Body of pancreas (tissue), 4 donors: Measurements from ENCODE around the gene DLGAP1.

Experiments
- POLR2A ChIP-seq, 3 donors: fragments of 450-650 bp; IDR thresholded peaks; one replicate each; pipeline ENCODE4 v1.6.1; 2016; ENCODE audit warnings: antibody characterized with exemption in 3 of 3, mild to moderate bottlenecking in 2 of 3
- TF ChIP-seq, protein P1 (sequence below), 7 experiments: fragments of 450-650 bp in 4 of 7; fragments of 200-600 bp in 3 of 7; sonication (generic) in 3 of 7; IDR thresholded peaks; one replicate each; pipeline ENCODE4 v1.5.1; 2016 to 2019; ENCODE audit warnings: antibody characterized with exemption in 7 of 7

DNA sequence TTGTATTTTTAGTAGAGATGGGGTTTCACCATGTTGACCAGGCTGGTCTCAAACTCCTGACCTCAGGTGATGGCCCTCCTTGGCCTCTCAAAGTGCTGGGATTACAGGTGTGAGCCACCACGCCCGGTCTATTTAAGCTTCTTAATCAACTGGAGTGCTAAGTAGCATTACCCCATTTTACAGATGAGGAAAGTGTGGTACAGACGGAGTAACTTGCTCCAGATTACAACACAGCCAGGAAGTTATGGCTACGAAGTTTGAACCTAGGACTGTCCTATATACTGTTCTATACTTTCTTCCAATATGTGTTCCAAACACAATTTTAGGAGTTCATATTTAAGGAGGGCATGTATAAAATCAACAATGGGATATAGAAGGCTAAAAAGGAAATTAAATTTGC lies 807.5 kb downstream of the DLGAP1 start:
- no peak for TF ChIP-seq POLR2A (IDR thresholded peaks at IDR 0.05)
- TF ChIP-seq, protein P1, sequence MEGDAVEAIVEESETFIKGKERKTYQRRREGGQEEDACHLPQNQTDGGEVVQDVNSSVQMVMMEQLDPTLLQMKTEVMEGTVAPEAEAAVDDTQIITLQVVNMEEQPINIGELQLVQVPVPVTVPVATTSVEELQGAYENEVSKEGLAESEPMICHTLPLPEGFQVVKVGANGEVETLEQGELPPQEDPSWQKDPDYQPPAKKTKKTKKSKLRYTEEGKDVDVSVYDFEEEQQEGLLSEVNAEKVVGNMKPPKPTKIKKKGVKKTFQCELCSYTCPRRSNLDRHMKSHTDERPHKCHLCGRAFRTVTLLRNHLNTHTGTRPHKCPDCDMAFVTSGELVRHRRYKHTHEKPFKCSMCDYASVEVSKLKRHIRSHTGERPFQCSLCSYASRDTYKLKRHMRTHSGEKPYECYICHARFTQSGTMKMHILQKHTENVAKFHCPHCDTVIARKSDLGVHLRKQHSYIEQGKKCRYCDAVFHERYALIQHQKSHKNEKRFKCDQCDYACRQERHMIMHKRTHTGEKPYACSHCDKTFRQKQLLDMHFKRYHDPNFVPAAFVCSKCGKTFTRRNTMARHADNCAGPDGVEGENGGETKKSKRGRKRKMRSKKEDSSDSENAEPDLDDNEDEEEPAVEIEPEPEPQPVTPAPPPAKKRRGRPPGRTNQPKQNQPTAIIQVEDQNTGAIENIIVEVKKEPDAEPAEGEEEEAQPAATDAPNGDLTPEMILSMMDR (IDR thresholded peaks at IDR 0.05): no peak
